ENCODE results near the gene MEG3.

The MEG3 gene

DNA sequence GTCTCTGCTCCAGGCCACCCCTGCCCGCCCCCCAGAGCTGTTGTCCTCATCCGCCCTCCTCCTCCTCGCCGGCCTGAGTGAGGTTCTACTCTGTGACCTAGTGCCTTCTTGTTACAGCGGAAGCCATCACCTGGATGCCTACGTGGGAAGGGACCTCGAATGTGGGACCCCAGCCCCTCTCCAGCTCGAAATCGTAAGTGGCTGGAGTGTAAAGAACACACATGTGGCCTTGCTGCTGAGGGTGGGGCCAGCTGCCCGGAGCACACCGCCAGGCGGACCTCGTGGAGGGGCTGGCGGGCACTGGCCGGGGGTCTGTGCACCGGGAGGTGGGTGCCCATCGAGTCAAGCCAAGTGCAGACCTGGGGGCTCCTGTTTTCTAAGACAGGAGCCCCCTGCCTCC, 19.4 kb downstream of the MEG3 start:
- TF ChIP-seq EZH2phosphoT487 (conservative IDR thresholded peaks at IDR 0.05; ENCODE audit: low read length) = no peak
- TF ChIP-seq, protein P1, sequence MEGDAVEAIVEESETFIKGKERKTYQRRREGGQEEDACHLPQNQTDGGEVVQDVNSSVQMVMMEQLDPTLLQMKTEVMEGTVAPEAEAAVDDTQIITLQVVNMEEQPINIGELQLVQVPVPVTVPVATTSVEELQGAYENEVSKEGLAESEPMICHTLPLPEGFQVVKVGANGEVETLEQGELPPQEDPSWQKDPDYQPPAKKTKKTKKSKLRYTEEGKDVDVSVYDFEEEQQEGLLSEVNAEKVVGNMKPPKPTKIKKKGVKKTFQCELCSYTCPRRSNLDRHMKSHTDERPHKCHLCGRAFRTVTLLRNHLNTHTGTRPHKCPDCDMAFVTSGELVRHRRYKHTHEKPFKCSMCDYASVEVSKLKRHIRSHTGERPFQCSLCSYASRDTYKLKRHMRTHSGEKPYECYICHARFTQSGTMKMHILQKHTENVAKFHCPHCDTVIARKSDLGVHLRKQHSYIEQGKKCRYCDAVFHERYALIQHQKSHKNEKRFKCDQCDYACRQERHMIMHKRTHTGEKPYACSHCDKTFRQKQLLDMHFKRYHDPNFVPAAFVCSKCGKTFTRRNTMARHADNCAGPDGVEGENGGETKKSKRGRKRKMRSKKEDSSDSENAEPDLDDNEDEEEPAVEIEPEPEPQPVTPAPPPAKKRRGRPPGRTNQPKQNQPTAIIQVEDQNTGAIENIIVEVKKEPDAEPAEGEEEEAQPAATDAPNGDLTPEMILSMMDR (IDR thresholded peaks at IDR 0.05; ENCODE audit: insufficient read depth, low read length, poor library complexity, severe bottlenecking) = no peak
- Histone ChIP-seq H3K9me2 (replicated peaks; ENCODE audit: insufficient read depth, low read length) (no peaks in the 10 kb centered on the region), H3F3A (ENCODE audit: insufficient read depth) (no peaks in the 10 kb centered on the region), H3K27me3 (ENCODE audit: low read length) (no peaks in the 10 kb centered on the region), H3K4me2 (ENCODE audit: low read depth, low read length, poor library complexity, severe bottlenecking) (no peak overlapping the region), H4K20me1 (ENCODE audit: low read depth, low read length) (no peaks in the 10 kb centered on the region), H3K79me2 (ENCODE audit: insufficient read depth, low read length) (no peaks in the 10 kb centered on the region), H3K9me3 (ENCODE audit: insufficient read depth, low read length) (no peaks in the 10 kb centered on the region), H3K9ac (ENCODE audit: low read length) (no peak overlapping the region), H2AFZ (ENCODE audit: low read depth, low read length, severe bottlenecking) (no peak overlapping the region), H3K4me3 (ENCODE audit: insufficient read depth, low read length, poor library complexity, severe bottlenecking) (no peak overlapping the region), H3K27ac (ENCODE audit: low read depth, low read length) (no peak overlapping the region), H3K36me3 (ENCODE audit: low read length) (no peaks in the 10 kb centered on the region)

DNA sequence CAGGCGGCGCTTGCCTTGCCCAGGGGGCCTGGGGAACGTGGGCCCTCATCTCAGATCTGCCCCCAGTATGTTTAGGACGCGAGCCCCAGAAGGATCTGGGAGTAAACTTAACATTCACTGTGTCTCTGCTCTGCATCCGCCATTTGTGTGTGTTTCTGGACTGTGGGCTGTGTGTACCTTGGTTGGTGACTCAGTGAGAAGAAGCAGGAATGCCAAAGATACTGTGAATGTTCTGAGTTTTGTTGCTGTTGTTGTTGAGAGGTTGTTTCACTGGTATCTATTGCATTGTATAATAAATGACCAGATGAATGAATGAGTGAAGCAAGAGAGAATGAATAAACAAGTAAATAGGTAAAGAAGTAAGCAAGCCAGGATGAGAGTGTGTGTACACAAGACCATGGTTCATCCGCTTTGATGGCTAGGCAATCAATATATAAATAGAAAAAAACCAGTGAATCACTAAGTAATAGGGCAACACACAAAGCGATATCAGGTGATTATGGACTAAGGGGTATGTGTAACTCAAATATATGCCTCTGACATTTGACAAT, 20.5 kb downstream of the MEG3 start:
- Histone ChIP-seq H3K79me2 (ENCODE audit: insufficient read depth, low read length) (no peaks in the 10 kb centered on the region), H3K27me3 (ENCODE audit: low read length) (no peaks in the 10 kb centered on the region), H3K9me2 (replicated peaks; ENCODE audit: insufficient read depth, low read length) (no peaks in the 10 kb centered on the region), H3K9me3 (ENCODE audit: insufficient read depth, low read length) (no peaks in the 10 kb centered on the region), H3K4me2 (ENCODE audit: low read depth, low read length, poor library complexity, severe bottlenecking) (no peak overlapping the region), H3K27ac (ENCODE audit: low read depth, low read length) (no peak overlapping the region), H3K4me3 (ENCODE audit: insufficient read depth, low read length, poor library complexity, severe bottlenecking) (no peak overlapping the region), H3K9ac (ENCODE audit: low read length) (no peak overlapping the region), H4K20me1 (ENCODE audit: low read depth, low read length) (no peaks in the 10 kb centered on the region), H2AFZ (ENCODE audit: low read depth, low read length, severe bottlenecking) (no peak overlapping the region), H3F3A (ENCODE audit: insufficient read depth) (no peaks in the 10 kb centered on the region), H3K36me3 (ENCODE audit: low read length) (no peaks in the 10 kb centered on the region)
- no peak for TF ChIP-seq EZH2phosphoT487 (conservative IDR thresholded peaks at IDR 0.05; ENCODE audit: low read length)
- TF ChIP-seq, protein P1 (IDR thresholded peaks at IDR 0.05; ENCODE audit: insufficient read depth, low read length, poor library complexity, severe bottlenecking) = no peak

DNA sequence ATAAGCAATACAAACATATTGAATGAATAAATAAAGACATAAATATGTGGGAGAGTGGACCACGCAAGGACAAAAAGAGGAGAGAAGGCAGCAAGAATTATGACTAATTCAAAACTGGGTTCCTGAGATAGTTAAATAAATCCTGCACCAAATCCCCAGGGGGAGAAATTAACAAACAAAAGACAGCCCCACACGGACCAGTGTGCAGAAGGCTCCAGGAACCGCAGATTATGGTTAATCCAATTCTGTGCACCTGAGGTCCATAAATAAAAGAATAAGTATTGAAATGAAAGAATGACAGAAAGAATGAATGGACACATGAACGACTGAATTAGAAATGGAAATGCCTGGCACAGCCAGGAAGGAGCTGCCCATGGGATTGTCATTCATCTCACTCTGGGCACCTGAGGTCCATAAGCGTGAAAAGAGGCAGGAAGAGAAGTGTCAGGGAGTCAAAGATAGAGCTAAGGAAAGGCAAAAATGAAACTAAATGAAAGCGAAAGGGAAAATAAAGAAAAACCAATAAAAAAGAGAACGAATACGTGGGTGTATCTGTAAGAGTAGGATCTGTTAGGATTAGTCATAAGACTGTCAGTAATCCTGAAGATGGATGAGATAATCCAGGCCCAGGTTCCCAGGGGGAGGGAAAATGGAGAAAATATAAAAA, 23.3 kb downstream of the MEG3 start:
- Histone ChIP-seq H3K9me2 (replicated peaks; ENCODE audit: insufficient read depth, low read length) (no peaks in the 10 kb centered on the region), H3K27ac (ENCODE audit: low read depth, low read length) (no peak overlapping the region), H3K4me2 (ENCODE audit: low read depth, low read length, poor library complexity, severe bottlenecking) (no peak overlapping the region), H3K9me3 (ENCODE audit: insufficient read depth, low read length) (no peaks in the 10 kb centered on the region), H2AFZ (ENCODE audit: low read depth, low read length, severe bottlenecking) (no peak overlapping the region), H3K9ac (ENCODE audit: low read length) (no peak overlapping the region), H3K79me2 (ENCODE audit: insufficient read depth, low read length) (no peaks in the 10 kb centered on the region), H4K20me1 (ENCODE audit: low read depth, low read length) (no peaks in the 10 kb centered on the region), H3K36me3 (ENCODE audit: low read length) (no peaks in the 10 kb centered on the region), H3K27me3 (ENCODE audit: low read length) (no peaks in the 10 kb centered on the region), H3K4me3 (ENCODE audit: insufficient read depth, low read length, poor library complexity, severe bottlenecking) (no peak overlapping the region), H3F3A (ENCODE audit: insufficient read depth) (no peaks in the 10 kb centered on the region)
- TF ChIP-seq, protein P1 (IDR thresholded peaks at IDR 0.05; ENCODE audit: insufficient read depth, low read length, poor library complexity, severe bottlenecking) = no peak
- TF ChIP-seq EZH2phosphoT487 (conservative IDR thresholded peaks at IDR 0.05; ENCODE audit: low read length) = no peak
